H1 (cell line): Measurements from ENCODE around the gene GPSM3. TPM values are rescaled to one million over a fixed set of nuclear protein-coding genes. Genes with fewer than 3 reads are reported as not detected.

ENCODE experiments used
- CTCF ChIA-PET: fragments of 300-600 bp; sonication (Branson Sonifier 250); formaldehyde crosslinking; loops from one replicate; lab custom pipeline; 2021; ENCODE audit not compliant: partially characterized antibody; lab: Charles Lee
- POLR2A ChIA-PET: fragments of 300-600 bp; sonication (Branson Sonifier 250); formaldehyde crosslinking; loops from one replicate; lab custom pipeline; 2021; ENCODE audit warnings: inconsistent platforms; ENCODE audit not compliant: partially characterized antibody; lab: Charles Lee
- DNase-seq, 2 experiments: peaks; one replicate each; pipeline versions ENCODE4 v3.0.0 to v3.0.0-alpha.2; 2010 to 2022; ENCODE audit warnings: low spot score in 2 of 2, low read depth in 1 of 2, mixed read lengths in 1 of 2
- FAIRE-seq: peaks from 2 replicates; lab custom pipeline; 2011; peaks lifted over from hg19 to GRCh38; lab: Jason Lieb, UNC
- H2AFZ ChIP-seq: 2 replicates; pipeline ENCODE4 v1.8.1; 2012; ENCODE audit warnings: low read length, inconsistent platforms
- H2AK5ac ChIP-seq: 2 replicates; pipeline ENCODE4 v1.6.1; 2013; ENCODE audit warnings: low read depth, low read length
- H2BK120ac ChIP-seq: replicated peaks from 2 replicates; pipeline ENCODE3; 2013; ENCODE audit warnings: low read depth, low read length, inconsistent platforms
- H2BK12ac ChIP-seq: 2 replicates; pipeline ENCODE4 v1.6.1; 2013; ENCODE audit warnings: low read depth, low read length
- H2BK15ac ChIP-seq: 2 replicates; pipeline ENCODE4 v1.6.1; 2013; ENCODE audit warnings: low read length
- H2BK20ac ChIP-seq: 2 replicates; pipeline ENCODE4 v1.6.1; 2013; ENCODE audit warnings: low read length
- H2BK5ac ChIP-seq: 2 replicates; pipeline ENCODE4 v1.6.1; 2013; ENCODE audit warnings: low read depth, low read length
- H3K14ac ChIP-seq: 2 replicates; pipeline ENCODE4 v1.6.1; 2013; ENCODE audit warnings: inconsistent platforms; ENCODE audit not compliant: insufficient read length
- H3K18ac ChIP-seq: 2 replicates; pipeline ENCODE4 v1.6.1; 2013; ENCODE audit warnings: low read length; ENCODE audit errors: extremely low read depth
- H3K23ac ChIP-seq: 2 replicates; pipeline ENCODE4 v1.6.1; 2013; ENCODE audit warnings: inconsistent platforms; ENCODE audit not compliant: insufficient read length
- H3K23me2 ChIP-seq: 2 replicates; pipeline ENCODE4 v1.6.1; 2013; ENCODE audit warnings: low read depth, low read length
- H3K27ac ChIP-seq: 2 replicates; pipeline ENCODE4 v1.6.1; 2011; ENCODE audit warnings: low read depth, low read length, inconsistent platforms
- H3K27me3 ChIP-seq, 4 experiments: replicated peaks in 1 of 4; 1 replicate in 1 of 4; 2 replicates in 3 of 4; pipeline versions ENCODE4 v1.6.1 to v1.8.1; 2011 to 2013; ENCODE audit warnings: low read length in 3 of 4, mild to moderate bottlenecking in 3 of 4, inconsistent platforms in 2 of 4, mixed read lengths in 2 of 4, moderate library complexity in 1 of 4; ENCODE audit not compliant: control insufficient read depth in 3 of 4, insufficient read depth in 3 of 4; ENCODE audit errors: extremely low read depth in 1 of 4
- H3K36me3 ChIP-seq, 4 experiments: 2 replicates each; pipeline versions ENCODE4 v1.6.1 to v1.8.1; 2011 to 2013; ENCODE audit warnings: mild to moderate bottlenecking in 4 of 4, low read length in 3 of 4, moderate library complexity in 2 of 4, control low read depth in 1 of 4, inconsistent platforms in 1 of 4; ENCODE audit not compliant: insufficient read depth in 4 of 4, control insufficient read depth in 2 of 4
- H3K4ac ChIP-seq: replicated peaks from 2 replicates; pipeline ENCODE3; 2013; ENCODE audit warnings: low read length, low read depth, mixed read lengths, inconsistent platforms; ENCODE audit not compliant: insufficient read length
- H3K4me1 ChIP-seq, 4 experiments: replicated peaks in 1 of 4; 1 replicate in 1 of 4; 2 replicates in 3 of 4; pipeline versions ENCODE4 v1.6.1 to v1.8.1; 2011 to 2013; ENCODE audit warnings: low read length in 3 of 4, inconsistent platforms in 2 of 4, mixed read lengths in 1 of 4; ENCODE audit not compliant: insufficient read depth in 4 of 4, control insufficient read depth in 3 of 4
- H3K4me2 ChIP-seq, 2 experiments: 2 replicates each; pipeline versions ENCODE4 v1.6.1 to v1.8.1; 2011 to 2013; ENCODE audit warnings: low read depth in 2 of 2, low read length in 2 of 2, control low read depth in 1 of 2, inconsistent platforms in 1 of 2, mild to moderate bottlenecking in 1 of 2; ENCODE audit not compliant: insufficient read depth in 1 of 2
- H3K4me3 ChIP-seq, 4 experiments: fragments of 200-600, 300-600 bp in 1 of 4; sonication (generic), shearing (Covaris generic), sonication (Bioruptor Twin) in 1 of 4; 2 replicates each; pipeline versions ENCODE4 v1.5.1 to v1.8.1; 2011 to 2016; ENCODE audit warnings: low read length in 4 of 4, low read depth in 3 of 4, control low read depth in 2 of 4, inconsistent platforms in 2 of 4, mild to moderate bottlenecking in 2 of 4, mixed read lengths in 1 of 4, moderate library complexity in 1 of 4; ENCODE audit not compliant: insufficient read depth in 2 of 4; ENCODE audit errors: extremely low read depth in 1 of 4
- H3K56ac ChIP-seq: replicated peaks from 2 replicates; pipeline ENCODE3; 2013; ENCODE audit warnings: low read depth, mild to moderate bottlenecking, mixed read lengths, low read length, inconsistent platforms; ENCODE audit not compliant: insufficient read length
- H3K79me1 ChIP-seq: 2 replicates; pipeline ENCODE4 v1.6.1; 2013; ENCODE audit warnings: low read depth, low read length, control low read depth
- H3K79me2 ChIP-seq, 2 experiments: 2 replicates each; pipeline versions ENCODE4 v1.6.1 to v1.8.1; 2012 to 2013; ENCODE audit warnings: low read length in 2 of 2, mild to moderate bottlenecking in 2 of 2, inconsistent platforms in 1 of 2; ENCODE audit not compliant: insufficient read depth in 2 of 2, control insufficient read depth in 1 of 2
- H3K9ac ChIP-seq, 4 experiments: replicated peaks in 1 of 4; 1 replicate in 1 of 4; 2 replicates in 3 of 4; pipeline versions ENCODE4 v1.6.1 to v1.8.1; 2011 to 2013; ENCODE audit warnings: low read depth in 3 of 4, low read length in 3 of 4, control low read depth in 2 of 4, mild to moderate bottlenecking in 2 of 4, moderate library complexity in 2 of 4, inconsistent platforms in 1 of 4; ENCODE audit errors: extremely low read depth in 1 of 4
- H3K9me3 ChIP-seq, 2 experiments: 2 replicates each; pipeline versions ENCODE4 v1.6.1 to v1.8.1; 2012 to 2013; ENCODE audit warnings: mild to moderate bottlenecking in 2 of 2, moderate library complexity in 2 of 2, control low read depth in 1 of 2, inconsistent platforms in 1 of 2, low read depth in 1 of 2, low read length in 1 of 2, mixed read lengths in 1 of 2; ENCODE audit not compliant: insufficient read depth in 2 of 2
- H4K20me1 ChIP-seq, 2 experiments: replicated peaks in 1 of 2; 2 replicates each; pipeline versions ENCODE3 to v1.8.1; 2011 to 2013; ENCODE audit warnings: inconsistent platforms in 2 of 2, low read length in 2 of 2, mild to moderate bottlenecking in 1 of 2; ENCODE audit not compliant: insufficient read depth in 2 of 2, control insufficient read depth in 1 of 2
- H4K5ac ChIP-seq: 2 replicates; pipeline ENCODE4 v1.6.1; 2013; ENCODE audit warnings: low read length, low read depth, mixed read lengths, inconsistent platforms; ENCODE audit not compliant: insufficient read length
- H4K8ac ChIP-seq: 2 replicates; pipeline ENCODE4 v1.8.0; 2013; ENCODE audit warnings: mild to moderate bottlenecking, moderate library complexity, low read length, inconsistent platforms; ENCODE audit not compliant: insufficient read depth; ENCODE audit errors: extremely low read depth
- H4K91ac ChIP-seq: replicated peaks from 2 replicates; pipeline ENCODE3; 2013; ENCODE audit warnings: low read length, mixed read lengths, inconsistent platforms; ENCODE audit not compliant: insufficient read length
- EZH2 ChIP-seq: fragments of 200-600 bp; sonication (generic); IDR thresholded peaks from 2 replicates; pipeline ENCODE4 v1.7.1; 2012; ENCODE audit warnings: low read depth, mild to moderate bottlenecking, moderate library complexity, low read length, inconsistent platforms; ENCODE audit not compliant: severe bottlenecking
- POLR2A ChIP-seq, 2 experiments: IDR thresholded peaks; 1 replicate in 1 of 2; 2 replicates in 1 of 2; pipeline ENCODE4 v1.6.1; 2011; ENCODE audit warnings: low read depth in 2 of 2, low read length in 2 of 2, mild to moderate bottlenecking in 2 of 2; ENCODE audit errors: control extremely low read depth in 1 of 2
- WGBS, 2 experiments: shearing (Covaris generic) in 1 of 2; methylation state at CpG; one replicate each; pipeline versions ENCODE4 v1.1.6 to v1.1.7; 2013 to 2015; ENCODE audit warnings: low lambda C conversion rate in 2 of 2, mixed read lengths in 2 of 2, inconsistent platforms in 1 of 2, low coverage in 1 of 2, missing lambda C conversion rate in 1 of 2; ENCODE audit not compliant: insufficient replicate concordance in 2 of 2, insufficient coverage in 1 of 2, insufficient read length in 1 of 2; ENCODE audit errors: extremely low coverage in 1 of 2, missing lambda C conversion rate in 1 of 2; 5-methylcytosine and 5-hydroxymethylcytosine counted together
- polyA plus RNA-seq, 7 experiments: library from polyadenylated mRNA; depleted of rRNA in 3 of 7; stranded (reverse) in 5 of 7; unstranded in 2 of 7; fragments of >200 nt in 5 of 7; fragments of 200-250 nt in 2 of 7; gene quantifications; 1 replicate in 5 of 7; 2 replicates in 1 of 7; 4 replicates in 1 of 7; pipeline versions ENCODE4 v1.2.1 to v1.2.3, GENCODE V29; 2011 to 2013; ENCODE audit warnings: missing spikeins in 2 of 7, mixed read lengths in 2 of 7
- total RNA-seq: library from RNA; stranded (reverse); fragmentation: NEBNext Ultra II Directional; extraction: Animal tissue kit (Norgen Biotek cat#: 25700); gene quantifications from 2 replicates; pipeline ENCODE4 v1.2.1, GENCODE V29; 2021

The GPSM3 gene
- total and polyA plus RNA-seq, 2 of the 8 experiments (the other 6 are each of a cell fraction or from before 2014, with no cell fraction given), result 6.6 to 9.8 TPM

DNA sequence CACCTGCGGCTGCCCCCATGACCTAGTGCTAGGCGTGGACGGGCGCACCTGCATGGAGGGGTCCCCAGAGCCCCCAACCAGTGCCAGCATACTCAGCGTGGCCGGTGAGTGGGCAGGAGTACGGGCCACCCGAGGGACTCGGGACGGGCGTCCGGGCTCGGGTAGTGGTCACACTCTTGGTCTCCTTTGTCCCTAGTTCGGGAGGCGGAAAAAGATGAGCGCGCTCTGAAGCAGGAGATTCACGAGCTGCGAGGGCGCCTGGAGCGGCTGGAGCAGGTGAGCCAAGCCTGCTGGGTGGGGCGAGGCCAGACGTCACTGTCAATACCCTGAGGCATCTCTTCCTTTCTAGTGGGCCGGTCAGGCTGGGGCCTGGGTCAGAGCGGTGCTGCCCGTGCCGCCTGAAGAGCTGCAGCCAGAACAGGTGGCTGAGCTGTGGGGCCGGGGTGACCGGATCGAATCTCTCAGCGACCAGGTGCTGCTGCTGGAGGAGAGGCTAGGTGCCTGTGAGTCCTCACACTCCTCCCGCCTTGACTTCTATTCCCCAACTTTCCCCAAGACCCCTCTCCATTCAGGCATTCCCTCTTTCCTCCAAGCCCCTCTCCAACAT lies 25.2 kb downstream of the GPSM3 start:
- DNase-seq, result peak in 1 of 2 experiments; percentile 54
- WGBS, 2 experiments, result 89% methylated on average over 31 of the region's 32 CpGs; no CpG with 5 or more reads in 1 of the 2 experiments
- Histone ChIP-seq H3K4me3 (no peak overlapping the region), H3K79me1 (no peaks in the 10 kb centered on the region; the same call in 1 of the 2 replicates), H3K27me3 (no peaks in the 10 kb centered on the region), H2AK5ac (no peak overlapping the region), H3K36me3 (peaks cover 4 to 41% (median 32%) of the 10 kb centered on the region in 4 experiments), H3K14ac (no peak overlapping the region), H4K8ac (no peak overlapping the region), H3K4me1 (peaks cover 0 to 5% (median 2%) of the 10 kb centered on the region in 4 experiments; a peak in 3 of 7 replicates), H3K56ac (no peak overlapping the region), H2BK15ac (no peak overlapping the region), H4K5ac (no peak overlapping the region), H4K20me1 (peaks cover 5 to 7% of the 10 kb centered on the region in 2 experiments), H3K4me2 (no peak overlapping the region), H3K79me2 (peaks cover 0 to 2% of the 10 kb centered on the region in 2 experiments; a peak in 2 of 4 replicates), H3K9ac (no peak overlapping the region), H3K23ac (no peak overlapping the region), H3K23me2 (no peaks in the 10 kb centered on the region), H3K9me3 (no peaks in the 10 kb centered on the region), H3K18ac (no peak overlapping the region), H3K27ac (no peak overlapping the region), H4K91ac (no peak overlapping the region), H2BK5ac (no peak overlapping the region), H2BK12ac (no peak overlapping the region), H2AFZ (no peak overlapping the region), H3K4ac (no peak overlapping the region), H2BK120ac (no peak overlapping the region), H2BK20ac (no peak overlapping the region)
- FAIRE-seq, result no peak
- ChIA-PET CTCF (interaction anchor here (0.7 to 6.7 kb wide), 21 partner anchors 9 to 188 kb away, joined by 3 to 72 read pairs (median 4); partner anchors contain the start of genes AGPAT1, ATF6B, FKBPL and TNXB), POLR2A (interaction anchor here (0.7 to 6.8 kb wide), 15 partner anchors 10 to 728 kb away, joined by 3 to 49 read pairs (median 6); partner anchors contain the start of genes AGPAT1, FKBPL, GPSM3 and NELFE)
- 0 out of 3 replicates have a peak, but pooled peaks of 1 of the 2 experiments have one; percentile 18 for TF ChIP-seq POLR2A (IDR thresholded peaks at IDR 0.05; ENCODE audit: control extremely low read depth in 1 of 2, low read depth in 2 of 2, low read length in 2 of 2)
- TF ChIP-seq EZH2, result no peak
